HG03108 (cell line): ENCODE measurements around the gene SLC15A1.

Experiments used
- ATAC-seq: cut with Tn5 transposase; IDR thresholded peaks from one replicate; pipeline ENCODE4 v1.9.1; 2021; ENCODE audit warnings: moderate library complexity; ENCODE audit not compliant: unreplicated experiment

Gene SLC15A1, protein sequence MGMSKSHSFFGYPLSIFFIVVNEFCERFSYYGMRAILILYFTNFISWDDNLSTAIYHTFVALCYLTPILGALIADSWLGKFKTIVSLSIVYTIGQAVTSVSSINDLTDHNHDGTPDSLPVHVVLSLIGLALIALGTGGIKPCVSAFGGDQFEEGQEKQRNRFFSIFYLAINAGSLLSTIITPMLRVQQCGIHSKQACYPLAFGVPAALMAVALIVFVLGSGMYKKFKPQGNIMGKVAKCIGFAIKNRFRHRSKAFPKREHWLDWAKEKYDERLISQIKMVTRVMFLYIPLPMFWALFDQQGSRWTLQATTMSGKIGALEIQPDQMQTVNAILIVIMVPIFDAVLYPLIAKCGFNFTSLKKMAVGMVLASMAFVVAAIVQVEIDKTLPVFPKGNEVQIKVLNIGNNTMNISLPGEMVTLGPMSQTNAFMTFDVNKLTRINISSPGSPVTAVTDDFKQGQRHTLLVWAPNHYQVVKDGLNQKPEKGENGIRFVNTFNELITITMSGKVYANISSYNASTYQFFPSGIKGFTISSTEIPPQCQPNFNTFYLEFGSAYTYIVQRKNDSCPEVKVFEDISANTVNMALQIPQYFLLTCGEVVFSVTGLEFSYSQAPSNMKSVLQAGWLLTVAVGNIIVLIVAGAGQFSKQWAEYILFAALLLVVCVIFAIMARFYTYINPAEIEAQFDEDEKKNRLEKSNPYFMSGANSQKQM

DNA sequence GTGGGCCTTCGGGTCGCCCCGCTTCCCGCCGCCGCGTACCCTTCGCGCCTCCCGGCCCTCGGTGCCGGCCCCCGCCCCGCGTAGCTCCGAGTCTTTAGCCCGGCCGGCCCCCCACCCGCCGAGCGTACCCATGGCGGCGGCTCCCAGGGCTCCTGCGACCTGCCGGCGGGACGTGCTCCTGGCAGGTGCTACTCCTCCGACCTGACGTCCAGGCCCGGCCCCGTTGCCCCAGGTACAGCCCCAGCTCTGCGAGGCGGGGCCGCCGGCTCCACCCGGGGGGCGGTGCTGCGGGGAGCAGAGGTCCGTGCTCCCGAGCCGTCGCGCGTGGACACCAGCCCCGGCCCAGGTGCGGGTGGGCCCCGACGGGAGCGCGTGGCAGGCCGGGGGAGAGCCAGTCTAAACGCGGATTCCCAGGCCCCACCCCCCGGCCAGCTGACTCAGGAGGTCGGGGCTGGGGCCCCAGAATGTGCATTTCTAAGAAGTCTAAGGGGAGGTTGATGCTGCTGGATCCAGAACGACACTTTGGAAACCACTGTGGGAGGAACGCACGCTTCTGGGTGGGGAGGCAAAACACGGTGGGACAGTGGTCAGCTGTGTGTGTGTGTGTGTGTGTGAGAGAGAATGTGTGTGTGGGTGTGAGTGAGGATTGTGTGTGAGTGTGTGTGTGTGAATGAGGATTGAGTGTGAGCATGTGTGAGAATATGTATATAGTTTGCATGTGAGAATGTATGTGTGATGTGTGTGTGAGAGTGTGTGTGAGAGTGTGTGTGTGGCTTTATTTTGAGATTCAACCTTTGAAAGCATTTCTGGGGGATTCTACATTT, at the start of gene SLC15A1:
TSS of gene SLC15A1 (minus strand) at position 206 of the 824 bp plus-strand sequence. CDS start at position 132, 74 bp downstream.
- no peak for ATAC-seq

DNA sequence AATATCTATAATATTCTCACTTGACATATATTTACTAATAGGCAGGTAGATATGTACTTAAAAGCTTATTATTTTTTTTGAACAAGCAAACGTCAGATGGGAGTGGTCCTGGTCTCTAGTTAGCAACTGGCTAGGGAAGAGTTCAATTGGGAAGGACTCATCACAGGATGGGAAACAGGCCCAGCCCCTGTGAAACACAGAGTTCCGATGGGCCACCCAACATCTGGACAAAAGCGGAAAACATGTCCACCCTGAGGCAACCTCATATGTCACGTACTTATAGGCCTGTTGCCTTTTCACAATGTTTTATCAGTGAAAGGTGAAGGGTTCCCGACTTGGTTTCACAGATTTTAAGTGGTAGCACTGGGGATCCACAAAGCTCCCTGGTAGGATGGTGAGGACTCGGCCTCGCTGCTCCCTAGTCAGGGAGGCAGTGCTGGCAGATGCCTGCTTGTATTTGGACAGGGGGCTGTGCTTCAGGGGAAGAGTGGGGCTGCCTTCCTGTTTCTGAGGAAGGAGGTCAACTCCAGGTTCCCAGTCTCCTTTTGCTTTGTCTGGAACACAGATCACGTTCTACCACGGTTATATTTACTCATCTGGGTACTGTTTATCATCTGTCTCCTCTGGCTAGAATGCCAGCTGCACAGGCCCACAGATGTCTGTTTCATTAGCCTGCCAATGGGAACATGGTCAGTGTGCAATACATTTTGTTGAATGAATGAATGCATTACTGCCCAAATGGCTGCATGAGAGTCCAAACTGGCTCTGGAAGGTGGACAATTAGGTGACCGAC, 49.4 kb upstream of the SLC15A1 start:
- no peak for ATAC-seq

DNA sequence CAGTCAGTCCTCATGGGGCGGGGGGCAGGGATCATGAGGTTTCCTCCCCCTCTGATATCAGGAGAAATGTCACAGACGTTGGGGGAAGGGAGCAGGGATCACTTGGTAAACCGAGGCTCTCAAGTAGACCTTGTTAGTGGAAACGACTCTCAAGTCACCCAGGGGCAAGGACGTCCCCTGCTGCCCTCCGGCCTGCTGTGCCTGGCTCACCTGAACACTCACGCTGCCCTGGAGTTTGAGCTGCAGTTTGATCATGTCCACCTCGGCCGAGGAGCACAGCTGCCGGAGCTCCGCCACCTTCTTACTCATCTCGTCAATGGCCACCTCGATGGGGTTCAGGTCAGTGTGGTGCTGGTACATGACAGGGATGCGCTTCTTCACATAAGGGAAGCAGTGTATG, 47.6 kb upstream of the SLC15A1 start:
- ATAC-seq = no peak

DNA sequence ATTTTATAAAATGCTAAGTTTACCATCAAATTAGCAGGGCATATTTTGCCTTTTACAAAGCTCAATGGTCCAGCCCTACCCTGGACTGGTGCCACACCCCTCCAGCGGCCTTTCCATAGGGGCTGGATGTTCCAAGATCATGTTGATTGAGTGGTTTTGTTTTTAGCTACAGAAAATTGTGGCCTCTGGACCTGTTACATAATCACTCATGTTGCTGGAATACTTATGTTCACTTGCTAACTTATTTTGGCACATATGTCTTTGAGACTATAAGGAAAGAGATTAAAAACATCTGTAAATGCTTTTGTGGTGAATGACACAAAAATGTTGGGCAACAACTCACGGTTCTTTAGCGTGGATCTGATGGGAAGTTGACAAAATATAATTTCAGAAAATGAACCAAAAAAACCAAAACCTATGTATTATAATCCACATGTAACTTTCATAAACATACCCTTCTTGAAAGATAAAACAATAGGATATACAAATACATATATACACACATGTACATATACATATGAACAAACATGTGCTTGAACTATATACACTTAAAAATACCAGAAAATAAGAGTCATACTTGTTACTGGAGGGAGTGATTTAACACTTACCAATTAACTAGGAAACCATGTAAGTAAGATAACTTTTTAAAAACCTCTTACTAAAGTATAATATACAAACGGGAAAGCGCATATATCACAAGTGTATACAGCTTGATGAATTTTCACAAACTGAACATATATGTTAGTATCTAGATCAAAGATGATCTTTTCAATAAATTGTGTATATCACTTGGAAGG, 46.6 kb upstream of the SLC15A1 start:
- ATAC-seq = no peak

DNA sequence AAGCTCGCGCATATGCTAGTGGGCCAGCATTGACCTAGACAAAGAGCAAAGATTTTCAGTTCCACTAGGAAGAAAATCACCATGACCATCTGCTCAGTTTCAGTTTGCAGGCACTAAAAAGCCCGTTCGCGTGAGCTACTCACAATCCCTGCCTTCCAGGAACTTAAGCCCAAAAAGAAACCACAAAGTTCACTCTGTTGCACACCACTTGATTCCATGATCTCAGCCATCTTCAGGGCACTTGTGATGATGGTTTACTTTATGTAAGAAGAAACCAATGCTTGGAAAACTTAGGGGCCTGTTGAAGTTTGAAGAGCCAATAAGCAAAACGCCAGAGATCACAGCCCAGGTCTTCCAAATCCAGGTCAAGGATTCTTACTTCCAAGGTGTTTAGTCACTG, 45.0 kb upstream of the SLC15A1 start:
- no peak for ATAC-seq

DNA sequence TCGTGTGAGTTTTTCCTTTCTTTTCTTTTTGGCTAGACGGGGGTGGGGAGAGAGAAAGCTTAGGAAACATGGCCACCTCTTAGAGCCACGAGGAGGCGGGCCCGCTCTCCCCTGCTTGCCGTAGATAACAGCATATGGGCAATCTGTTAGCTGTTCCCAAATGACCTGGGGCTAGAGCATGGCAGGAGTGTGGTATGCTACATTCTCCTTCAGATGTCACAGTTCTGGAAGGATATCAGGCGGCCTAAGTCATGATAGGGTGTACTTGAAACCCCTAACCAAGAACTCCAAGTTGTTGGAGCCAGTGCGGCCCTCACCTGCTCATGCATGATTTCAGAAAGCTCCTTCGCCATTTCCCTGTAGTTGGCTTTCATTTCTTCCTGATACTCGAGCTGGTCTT, 44.3 kb upstream of the SLC15A1 start:
- no peak for ATAC-seq

DNA sequence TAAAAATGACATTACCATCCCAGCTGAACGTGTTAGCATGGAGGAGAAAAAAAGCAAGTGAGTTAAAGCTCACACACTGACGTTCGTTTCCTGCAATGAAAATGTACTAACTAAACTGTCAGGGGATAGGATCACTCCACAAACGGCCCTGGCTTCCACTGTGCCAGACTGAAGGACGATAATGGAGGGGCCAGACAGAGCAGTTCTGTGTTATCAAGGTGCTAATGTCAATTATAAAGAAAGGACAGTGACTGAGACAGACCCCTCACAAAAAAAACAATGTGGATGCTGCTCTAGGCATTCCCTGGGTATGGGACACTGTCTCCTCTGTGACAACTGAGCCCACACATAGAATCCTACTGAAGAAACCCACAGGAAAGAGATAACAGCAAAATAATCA, 43.7 kb upstream of the SLC15A1 start:
- no peak for ATAC-seq

DNA sequence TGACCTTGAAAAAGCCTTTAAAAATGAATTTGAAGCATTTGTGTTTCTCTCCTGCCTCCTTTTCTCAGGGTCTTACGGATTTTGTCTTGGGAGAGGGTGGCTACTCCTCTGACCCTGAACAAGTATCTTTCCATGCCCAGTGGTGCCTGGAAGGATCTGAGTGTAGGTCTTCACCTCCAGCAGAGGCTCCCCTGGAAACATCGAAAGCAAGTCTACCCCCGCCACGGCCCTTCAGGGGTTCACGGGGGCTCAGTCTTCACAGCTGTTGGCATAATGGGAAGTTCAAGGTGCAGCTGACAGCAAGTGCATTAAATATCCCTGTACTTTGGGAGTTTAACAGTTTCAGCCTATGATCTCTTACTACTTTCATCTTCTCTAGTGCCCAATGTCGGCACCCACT, 42.7 kb upstream of the SLC15A1 start:
- ATAC-seq = no peak

DNA sequence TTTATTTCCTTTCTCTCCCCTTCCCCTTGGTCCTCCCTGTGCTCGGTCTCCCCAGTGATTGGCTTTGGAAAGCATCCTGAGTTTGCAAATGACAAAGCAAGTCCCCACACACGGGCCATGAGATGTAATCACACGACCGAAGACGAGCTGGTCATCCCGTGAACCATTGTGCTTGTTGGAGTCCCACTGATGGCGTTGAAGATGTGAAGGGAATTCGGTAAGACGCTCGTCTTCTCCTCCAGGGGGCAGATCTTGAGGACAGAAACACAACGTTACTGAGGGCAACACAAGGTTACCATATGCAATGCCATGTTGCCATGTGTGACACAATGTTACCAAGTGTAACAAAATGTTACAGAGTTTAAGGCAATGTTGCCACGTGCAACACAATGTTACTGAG, 42.0 kb upstream of the SLC15A1 start:
- no peak for ATAC-seq

DNA sequence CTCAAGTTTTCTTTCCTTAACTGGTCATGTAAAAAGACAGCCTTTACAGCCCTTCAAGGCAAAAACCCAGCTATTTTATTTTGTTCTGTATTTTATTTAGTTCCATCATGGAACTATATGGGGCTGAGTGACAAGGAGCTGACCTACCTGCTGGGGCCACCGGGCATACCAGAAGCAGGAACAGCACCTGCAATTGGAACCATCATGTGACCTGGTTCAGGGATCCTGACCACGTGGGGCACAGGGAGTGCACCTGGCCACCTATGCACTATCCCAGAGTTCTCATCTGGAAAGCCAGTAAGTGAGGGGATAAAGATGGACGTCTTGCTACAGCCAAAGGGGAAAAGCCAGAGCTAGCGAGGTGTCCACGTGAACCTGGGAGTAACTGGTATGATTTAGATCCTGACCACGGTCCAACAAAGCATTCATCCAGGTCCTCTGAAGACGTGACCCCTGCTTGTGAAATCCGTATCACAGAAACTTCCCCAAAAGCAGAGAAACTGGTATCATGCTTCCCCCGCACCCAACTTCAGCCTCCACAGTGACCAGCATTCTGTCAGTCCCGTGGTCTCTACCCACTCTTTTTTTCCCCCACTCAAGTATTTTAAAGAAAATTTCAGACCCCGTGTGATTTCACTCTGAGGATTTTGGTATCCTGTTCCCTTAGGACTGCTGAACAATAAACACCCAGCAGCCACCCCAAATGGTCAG, 40.5 kb upstream of the SLC15A1 start:
- no peak for ATAC-seq

DNA sequence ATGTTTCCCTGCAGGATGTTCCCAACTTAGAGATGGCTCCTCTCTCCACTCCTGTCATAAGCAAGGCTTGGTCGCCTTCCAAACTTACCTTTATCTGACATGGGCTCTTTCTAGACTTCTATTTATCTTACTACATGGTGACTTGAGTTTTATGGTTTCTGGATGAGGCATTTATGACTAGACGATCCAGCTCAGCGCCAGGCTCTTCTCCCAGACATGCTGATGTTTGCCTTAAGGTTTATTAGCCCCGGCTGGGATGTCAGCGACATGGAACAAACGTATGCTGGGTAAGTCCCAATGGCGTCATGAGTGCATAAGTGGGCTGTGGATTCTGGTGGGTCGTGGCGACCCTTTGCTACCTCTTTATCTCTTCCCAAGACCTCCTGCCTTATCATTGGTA, 39.8 kb upstream of the SLC15A1 start:
- ATAC-seq = no peak

DNA sequence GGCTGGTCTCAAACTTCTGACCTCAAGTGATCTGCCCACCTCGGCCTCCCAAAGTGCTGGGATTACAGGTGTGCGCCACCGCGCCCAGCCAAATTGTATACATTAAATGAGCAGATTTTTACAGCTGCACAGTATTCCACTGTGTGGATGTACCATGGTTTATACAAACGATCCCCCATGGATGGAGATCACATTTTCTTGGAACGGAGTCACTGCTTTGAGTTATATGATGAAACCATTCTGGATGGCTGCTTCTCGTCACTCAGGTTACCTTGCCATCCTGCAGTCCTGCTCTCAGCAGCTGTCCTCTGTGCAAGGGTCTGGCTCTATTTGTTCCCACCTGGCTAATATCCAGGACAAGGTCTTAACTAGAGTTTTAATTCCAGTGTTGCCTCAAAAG, 39.1 kb upstream of the SLC15A1 start:
- no peak for ATAC-seq

DNA sequence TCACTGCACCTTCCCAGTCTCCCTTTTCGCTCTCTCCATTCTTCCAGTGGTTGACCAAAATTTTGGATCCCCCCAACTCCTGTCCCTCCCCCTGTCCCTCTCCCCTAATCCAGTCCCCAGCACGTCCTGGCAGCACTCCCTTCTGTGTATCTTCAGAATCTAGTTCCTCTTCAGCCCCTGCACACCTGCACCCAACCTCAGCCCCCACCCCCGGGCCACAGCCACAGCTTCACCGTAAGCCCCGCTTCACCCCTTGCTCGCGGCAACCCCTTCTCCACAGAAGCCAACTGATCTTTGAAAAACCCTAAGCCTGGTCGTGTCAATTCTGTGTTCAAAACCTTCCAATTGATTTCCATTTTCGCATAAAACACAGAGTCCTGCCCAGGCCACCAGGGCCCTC, 35.5 kb upstream of the SLC15A1 start:
- no peak for ATAC-seq

DNA sequence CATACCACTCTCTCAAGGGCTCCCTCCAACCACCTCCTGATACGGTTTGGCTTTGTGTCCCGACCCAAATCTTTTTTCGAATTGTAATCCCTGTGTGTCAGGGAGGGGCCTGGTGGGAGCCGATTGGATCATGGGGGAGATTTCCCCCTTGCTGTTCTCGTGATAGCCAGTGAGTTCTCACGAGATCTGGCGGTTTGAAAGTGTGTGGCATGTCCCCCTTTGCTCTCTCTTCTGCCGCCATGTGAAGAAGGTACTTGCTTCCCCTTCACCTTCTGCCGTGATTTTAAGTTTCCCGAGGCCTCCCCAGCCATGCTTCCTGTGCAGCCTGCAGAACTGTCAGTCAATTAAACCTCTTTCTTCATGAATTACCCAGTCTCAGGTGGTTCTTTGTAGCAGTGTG, 34.7 kb upstream of the SLC15A1 start:
- ATAC-seq = no peak

DNA sequence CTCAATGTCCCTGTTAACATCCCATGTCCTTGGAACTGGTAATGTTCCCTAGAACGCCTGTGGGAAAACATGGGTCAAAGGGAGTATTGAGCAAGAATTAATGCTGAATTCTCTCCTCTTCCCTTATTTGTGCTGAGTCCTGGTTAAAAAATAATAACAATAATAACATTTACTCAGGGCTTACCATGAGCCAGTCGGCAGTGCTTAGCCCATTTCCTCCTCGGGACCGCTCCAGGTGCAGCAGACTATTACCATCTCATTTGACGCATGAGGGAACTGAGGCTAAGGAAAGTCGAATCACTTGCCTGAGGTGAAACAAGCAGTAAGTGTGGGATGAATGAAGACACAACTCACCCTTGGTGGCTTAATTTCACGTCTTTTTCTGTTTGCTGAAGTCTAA, 33.6 kb upstream of the SLC15A1 start:
- no peak for ATAC-seq

DNA sequence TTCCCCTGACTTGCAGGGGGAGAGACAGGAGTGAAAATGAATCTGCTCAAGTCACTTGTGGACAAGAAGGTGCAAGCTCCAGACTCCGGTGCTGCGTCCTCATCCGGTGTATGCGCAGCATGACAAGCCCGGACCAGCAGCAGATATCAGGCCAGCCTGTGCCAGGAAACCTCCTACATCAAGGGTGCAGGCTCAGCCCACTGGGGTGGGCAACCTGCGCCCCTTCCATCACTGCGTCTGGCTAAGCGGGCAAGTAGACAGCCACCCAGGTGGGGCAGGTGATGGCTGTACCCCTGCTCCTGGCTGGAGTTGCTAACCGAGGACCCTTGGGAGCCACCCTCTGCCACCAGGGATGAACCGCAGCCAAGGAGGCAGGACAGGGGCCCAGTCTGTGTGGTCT, 32.9 kb upstream of the SLC15A1 start:
- ATAC-seq = no peak

DNA sequence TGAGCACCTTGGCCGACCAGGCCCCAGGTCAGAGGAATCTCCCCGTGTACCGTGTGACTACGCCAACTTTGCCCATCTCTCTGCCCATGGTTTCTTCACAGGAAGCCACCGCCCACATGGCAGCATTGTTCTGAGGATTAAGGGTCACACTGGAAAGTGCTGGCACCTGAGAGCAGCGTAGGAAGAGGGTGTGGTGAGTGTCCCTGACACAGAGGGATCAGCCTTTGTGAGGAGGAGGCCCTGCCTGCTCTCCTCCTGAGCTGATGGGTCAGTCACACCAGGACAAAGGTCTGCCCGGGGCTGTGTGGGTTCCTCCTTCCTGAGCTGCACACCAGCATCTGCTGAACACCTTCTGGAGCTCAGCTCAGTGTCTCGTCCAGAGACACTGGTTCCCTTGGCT, 32.2 kb upstream of the SLC15A1 start:
- no peak for ATAC-seq

DNA sequence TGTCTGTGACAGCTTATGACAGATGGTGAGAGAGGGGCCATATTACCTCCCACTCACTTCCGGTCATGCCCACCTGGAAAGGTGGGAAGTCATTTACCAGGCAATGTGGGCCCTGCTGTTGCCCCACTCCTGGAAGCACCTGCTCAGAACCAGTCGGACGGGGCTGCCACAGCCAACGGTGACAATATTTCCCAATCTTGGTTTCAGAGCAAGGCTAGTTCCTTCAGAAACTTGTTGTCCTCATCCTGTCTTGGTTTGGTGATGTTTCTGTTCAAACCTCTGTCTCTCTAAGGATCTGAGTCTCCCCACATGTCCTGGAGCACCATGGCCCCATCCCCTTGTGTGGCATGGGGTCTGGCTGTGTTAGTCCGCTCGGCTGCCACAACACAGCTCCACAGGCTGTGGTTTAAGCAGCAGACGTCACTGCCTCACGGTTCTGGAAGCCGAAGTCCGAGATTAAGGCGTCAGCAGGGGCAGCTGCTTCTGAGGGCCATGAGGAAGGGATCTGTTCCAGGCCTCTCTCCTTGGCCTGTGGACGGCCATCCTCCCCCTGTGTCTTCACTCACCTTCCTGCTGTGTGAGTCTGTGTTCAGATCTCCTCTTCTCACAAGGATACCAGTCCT, 31.5 kb upstream of the SLC15A1 start:
- ATAC-seq = no peak

DNA sequence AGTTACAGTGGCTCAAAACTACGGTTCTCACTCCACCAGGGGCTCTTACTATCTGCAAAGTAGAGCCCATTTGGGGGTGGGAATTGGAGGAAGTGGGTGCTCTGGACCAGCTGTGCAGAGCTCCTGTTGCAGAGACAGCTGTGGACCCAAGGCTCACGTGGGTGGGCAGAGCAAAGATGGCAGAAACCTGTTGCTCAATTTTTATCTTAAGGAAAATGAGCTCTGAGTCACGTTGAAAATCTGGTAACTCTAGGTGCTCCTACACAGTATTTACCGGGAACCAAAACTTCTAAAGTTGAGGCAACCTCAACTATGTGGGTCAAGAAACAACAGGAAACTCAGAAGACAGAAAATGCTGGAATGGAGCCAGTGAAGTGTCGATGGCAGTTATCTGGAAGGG, 30.2 kb upstream of the SLC15A1 start:
- ATAC-seq = no peak
